Measurements from ENCODE around the gene ATP2A3. TPM values are rescaled to one million over a fixed set of nuclear protein-coding genes. Genes with fewer than 3 reads are reported as not detected.

ATP2A3 gene
- total and polyA plus RNA-seq, 2 donors (not counting 3 experiments of a cell fraction or from before 2014, with no cell fraction given), result 0.37 to 0.55 TPM

DNA sequence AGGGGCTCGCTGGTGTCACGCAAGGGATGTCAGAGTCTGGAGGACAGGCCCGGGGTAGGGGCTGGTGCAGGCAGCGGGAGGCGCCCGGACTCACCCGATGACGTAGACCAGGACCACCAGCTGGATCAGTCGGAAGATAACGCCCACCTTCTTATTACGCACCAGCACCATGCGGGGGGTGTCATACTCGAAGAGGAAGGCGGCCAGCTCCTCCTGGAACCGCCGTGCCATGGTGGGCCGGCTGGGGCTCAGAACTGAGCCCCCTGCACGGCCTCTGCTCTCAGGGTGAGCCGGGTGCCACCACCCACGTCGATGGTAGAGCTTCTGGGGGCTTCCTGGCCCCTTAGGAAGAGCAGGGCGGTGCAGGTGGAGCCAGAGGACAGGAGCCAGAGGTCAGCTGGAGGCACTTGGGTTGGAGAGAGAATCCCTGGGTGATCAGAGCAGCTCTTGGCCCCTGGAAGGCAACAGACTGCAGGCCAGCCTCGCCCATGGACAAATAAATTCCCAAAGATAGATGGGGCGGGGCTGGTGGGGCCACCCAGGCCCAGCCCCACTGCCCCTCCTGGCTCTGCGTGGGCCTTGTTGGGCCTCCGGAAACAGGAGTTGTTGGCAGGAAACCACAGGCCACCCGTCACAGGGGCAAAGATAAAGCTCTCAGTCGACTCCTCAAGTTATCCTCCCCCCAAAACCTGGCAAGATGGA is 48.1 kb downstream of the ATP2A3 start, which contains the start of gene P2RX1:
P2RX1 (minus strand) TSS at position 471 of the 702 bp plus-strand sequence; CDS start at position 231, 240 bp downstream.
- no peak within 1 kb of the TSS for H3K4me2 ChIP-seq (ENCODE audit: insufficient read depth, low read length)
- ChIA-PET POLR2A (no interaction called here), CTCF (interaction anchor here (0.7 to 2.7 kb wide), 11 partner anchors 15 to 178 kb away, joined by 3 to 26 read pairs (median 4); no protein-coding TSS in a partner anchor)
- no peaks in the 10 kb centered on the region for H4K20me1 ChIP-seq (replicated peaks; ENCODE audit: control insufficient read depth, extremely low read depth, insufficient read depth, low read length)
- peak within 1 kb of the TSS; percentile 25 for H2AFZ ChIP-seq (ENCODE audit: low read depth, low read length)
- DNase-seq (ENCODE audit: low read depth, low spot score) (no peak), FAIRE-seq (no peak)
- dilution Hi-C loops (cut with MboI; ENCODE audit: extremely low pct_ligation_motif_present, low sequenced_read_pairs), result no loop called here
- H3K9ac ChIP-seq (replicated peaks; ENCODE audit: extremely low read depth, insufficient read depth, low read length), result no peak within 1 kb of the TSS
- BruUV-seq (replicated peaks), result no TSS peak
- no peaks in the 10 kb centered on the region for H3K36me3 ChIP-seq (ENCODE audit: control insufficient read depth in 2 of 2, extremely low read depth in 1 of 2, insufficient read depth in 2 of 2, low read length in 2 of 2)
- H3K4me1 ChIP-seq (ENCODE audit: control insufficient read depth, extremely low read depth, insufficient read depth, low read length), result peaks cover 15% of the 10 kb centered on the region
- H3K27me3 ChIP-seq (ENCODE audit: control insufficient read depth in 2 of 2, insufficient read depth in 2 of 2, low read length in 2 of 2), result no peaks in the 10 kb centered on the region
- H3K79me2 ChIP-seq (ENCODE audit: control insufficient read depth, insufficient read depth, low read length), result no peaks in the 10 kb centered on the region
- H3K27ac ChIP-seq (ENCODE audit: insufficient read depth, low read depth, low read length), result no peak within 1 kb of the TSS
- H3K4me3 ChIP-seq (replicated peaks in 1 of 3; ENCODE audit: insufficient read depth in 1 of 3, low read depth in 1 of 3, low read length in 3 of 3), result no peak within 1 kb of the TSS
- intact Hi-C loops (cut with micrococcal nuclease), result loop anchor here (2.0 kb wide), 1 partner anchor 159 kb away; no protein-coding TSS in a partner anchor
- no peak for TF ChIP-seq MAX (IDR thresholded peaks at IDR 0.05; ENCODE audit: insufficient read depth, insufficient read length)
- TF ChIP-seq EZH2 (IDR thresholded peaks at IDR 0.05; ENCODE audit: borderline replicate concordance, low read depth, low read length, severe bottlenecking), result no peak
- no peak for TF ChIP-seq MYC (IDR thresholded peaks at IDR 0.05; ENCODE audit: low read depth, low read length)
- TF ChIP-seq GATA2 (IDR thresholded peaks at IDR 0.05; ENCODE audit: insufficient read depth, insufficient read length, low read depth, low read length), result no peak
- no peak for TF ChIP-seq FOS (IDR thresholded peaks at IDR 0.05; ENCODE audit: borderline replicate concordance, insufficient read depth, low read length)
- no peak for TF ChIP-seq POLR2A (IDR thresholded peaks at IDR 0.05; ENCODE audit: low read depth, low read length)
- H3K9me3 ChIP-seq (replicated peaks; ENCODE audit: control insufficient read depth, insufficient read depth, low read length), result no peaks in the 10 kb centered on the region
- no peaks in the 10 kb centered on the region for H3K9me1 ChIP-seq (replicated peaks; ENCODE audit: control insufficient read depth, extremely low read depth, insufficient read depth, low read length)

- TF ChIP-seq JUN (IDR thresholded peaks at IDR 0.05; ENCODE audit: borderline replicate concordance, insufficient read depth, insufficient read length, low read depth) (no peak), FOS (IDR thresholded peaks at IDR 0.05; ENCODE audit: borderline replicate concordance, insufficient read depth, low read length) (no peak), EZH2 (IDR thresholded peaks at IDR 0.05; ENCODE audit: borderline replicate concordance, low read depth, low read length, severe bottlenecking) (no peak), POLR2A (IDR thresholded peaks at IDR 0.05; ENCODE audit: low read depth, low read length) (no peak), CTCF (IDR thresholded peaks at IDR 0.05; ENCODE audit: extremely low read depth in 1 of 2, insufficient read depth in 1 of 2, low read depth in 1 of 2, low read length in 2 of 2) (no peak), MAX (IDR thresholded peaks at IDR 0.05; ENCODE audit: insufficient read depth, insufficient read length) (no peak)
- H3K4me1 ChIP-seq (ENCODE audit: control insufficient read depth, extremely low read depth, insufficient read depth, low read length), result peaks cover 15% of the 10 kb centered on the region
- H4K20me1 ChIP-seq (replicated peaks; ENCODE audit: control insufficient read depth, extremely low read depth, insufficient read depth, low read length), result no peaks in the 10 kb centered on the region
- no peaks in the 10 kb centered on the region for H3K27me3 ChIP-seq (ENCODE audit: control insufficient read depth in 2 of 2, insufficient read depth in 2 of 2, low read length in 2 of 2)
- no peaks in the 10 kb centered on the region for H3K9me1 ChIP-seq (replicated peaks; ENCODE audit: control insufficient read depth, extremely low read depth, insufficient read depth, low read length)
- H3K4me3 ChIP-seq (replicated peaks in 1 of 3; ENCODE audit: insufficient read depth in 1 of 3, low read depth in 1 of 3, low read length in 3 of 3), result no peak overlapping the region
- intact Hi-C loops (cut with micrococcal nuclease) (loop anchor here (2.0 kb wide), 1 partner anchor 159 kb away; no protein-coding TSS in a partner anchor), dilution Hi-C loops (cut with MboI; ENCODE audit: extremely low pct_ligation_motif_present, low sequenced_read_pairs) (no loop called here)
- H3K9ac ChIP-seq (replicated peaks; ENCODE audit: extremely low read depth, insufficient read depth, low read length), result no peak overlapping the region
- H3K79me2 ChIP-seq (ENCODE audit: control insufficient read depth, insufficient read depth, low read length), result no peaks in the 10 kb centered on the region
- H3K4me2 ChIP-seq (ENCODE audit: insufficient read depth, low read length), result no peak overlapping the region
- H3K27ac ChIP-seq (ENCODE audit: insufficient read depth, low read depth, low read length), result no peak overlapping the region
- no TSS peak for BruUV-seq (replicated peaks)
- DNase-seq (ENCODE audit: low read depth, low spot score) (no peak), FAIRE-seq (no peak)
- H3K36me3 ChIP-seq (ENCODE audit: control insufficient read depth in 2 of 2, extremely low read depth in 1 of 2, insufficient read depth in 2 of 2, low read length in 2 of 2), result no peaks in the 10 kb centered on the region
- no peaks in the 10 kb centered on the region for H3K9me3 ChIP-seq (replicated peaks; ENCODE audit: control insufficient read depth, insufficient read depth, low read length)
- no peak overlapping the region for H2AFZ ChIP-seq (ENCODE audit: low read depth, low read length)
- ChIA-PET POLR2A (no interaction called here), CTCF (interaction anchor here (0.8 to 4.6 kb wide), 8 partner anchors 20 to 178 kb away, joined by 3 to 84 read pairs (median 4); no protein-coding TSS in a partner anchor)
These were observed 48.6 kb downstream of the ATP2A3 start for GRCh38 chr17:3915581-3915994.
